Fibroblast of skin of left quadriceps (primary cell): Measurements from ENCODE around the gene RITA1.

Experiments used
- DNase-seq, 2 experiments: peaks; one replicate each; pipeline ENCODE4 v3.0.0-alpha.2; 2013; ENCODE audit warnings: low read depth in 2 of 2

The RITA1 gene

GRCh38 chr12:113230315-113231234, 45.1 kb downstream of the RITA1 start:
- no peak for DNase-seq

- DNase-seq: peak; percentile 72 to 73
Observed at GRCh38 chr12:113231235-113232088, 45.9 kb downstream of the RITA1 start.

- DNase-seq: no peak
Observed at GRCh38 chr12:113232089-113232839, 46.7 kb downstream of the RITA1 start.

GRCh38 chr12:113232840-113233585, 47.5 kb downstream of the RITA1 start:
- DNase-seq: no peak

- DNase-seq: no peak
Observed at GRCh38 chr12:113233967-113234366, 48.4 kb downstream of the RITA1 start.

GRCh38 chr12:113234483-113234882, 49.0 kb downstream of the RITA1 start:
- no peak for DNase-seq

GRCh38 chr12:113235976-113236375, 50.5 kb downstream of the RITA1 start:
- DNase-seq: no peak

- no peak for DNase-seq
Observed at GRCh38 chr12:113236539-113237399, 51.2 kb downstream of the RITA1 start.

GRCh38 chr12:113237748-113238147, 52.2 kb downstream of the RITA1 start:
- DNase-seq: no peak

GRCh38 chr12:113238309-113238708, 52.8 kb downstream of the RITA1 start:
- no peak for DNase-seq

GRCh38 chr12:113239288-113239771, 53.8 kb downstream of the RITA1 start:
- DNase-seq: no peak

GRCh38 chr12:113239811-113240331, 54.4 kb downstream of the RITA1 start:
- no peak for DNase-seq

- DNase-seq: no peak
Observed at GRCh38 chr12:113240395-113240794, 54.9 kb downstream of the RITA1 start.

GRCh38 chr12:113241191-113242025, 55.9 kb downstream of the RITA1 start:
- peak; percentile 81 for DNase-seq
